KMS-11 (cell line): ENCODE measurements around the gene ABCB8.

Experiments used
- H2AFZ ChIP-seq: fragments of 200-600 bp; sonication (generic); 2 replicates; pipeline ENCODE4 v1.6.1; 2016; ENCODE audit warnings: antibody characterized with exemption, mixed run types, low read depth
- H3K27ac ChIP-seq: fragments of 200-600 bp; sonication (generic); 2 replicates; pipeline ENCODE4 v1.6.1; 2016; ENCODE audit warnings: mild to moderate bottlenecking, mixed run types
- H3K27me3 ChIP-seq: fragments of 200-600 bp; sonication (generic); 2 replicates; pipeline ENCODE4 v1.6.1; 2017; ENCODE audit warnings: mild to moderate bottlenecking, low read depth, mixed run types, moderate library complexity; ENCODE audit not compliant: insufficient read depth
- H3K36me3 ChIP-seq: fragments of 200-600 bp; sonication (generic); 2 replicates; pipeline ENCODE4 v1.6.1; 2017; ENCODE audit warnings: mild to moderate bottlenecking, mixed run types; ENCODE audit not compliant: insufficient read depth
- H3K4me1 ChIP-seq: fragments of 200-600 bp; sonication (generic); 2 replicates; pipeline ENCODE4 v1.6.1; 2016; ENCODE audit warnings: mild to moderate bottlenecking, low read depth, mixed run types; ENCODE audit not compliant: poor library complexity, severe bottlenecking
- H3K4me2 ChIP-seq: fragments of 200-600 bp; sonication (generic); 2 replicates; pipeline ENCODE4 v1.7.0; 2016; ENCODE audit warnings: mild to moderate bottlenecking, mixed run types
- H3K4me3 ChIP-seq: fragments of 200-600 bp; sonication (generic); IDR thresholded peaks from 2 replicates; pipeline ENCODE4 v1.6.1; 2017; ENCODE audit warnings: low read depth, low read length, mixed read lengths; ENCODE audit not compliant: insufficient read depth
- H3K79me2 ChIP-seq: fragments of 200-600 bp; sonication (generic); 2 replicates; pipeline ENCODE4 v1.6.1; 2016; ENCODE audit warnings: low read depth, mixed run types; ENCODE audit not compliant: insufficient read depth
- H3K9ac ChIP-seq: fragments of 200-600 bp; sonication (generic); 2 replicates; pipeline ENCODE4 v1.6.1; 2016; ENCODE audit warnings: mild to moderate bottlenecking, mixed run types
- H4K20me1 ChIP-seq: fragments of 200-600 bp; sonication (generic); 2 replicates; pipeline ENCODE4 v1.6.1; 2016; ENCODE audit warnings: mild to moderate bottlenecking, mixed run types; ENCODE audit not compliant: insufficient read depth
- TF ChIP-seq, protein P1 (sequence below): fragments of 200-600 bp; sonication (generic); conservative IDR thresholded peaks from 2 replicates; pipeline ENCODE4 v1.6.1; 2017; ENCODE audit warnings: low read depth, mild to moderate bottlenecking, antibody characterized with exemption, low read length, moderate library complexity, mixed read lengths

The ABCB8 gene

DNA sequence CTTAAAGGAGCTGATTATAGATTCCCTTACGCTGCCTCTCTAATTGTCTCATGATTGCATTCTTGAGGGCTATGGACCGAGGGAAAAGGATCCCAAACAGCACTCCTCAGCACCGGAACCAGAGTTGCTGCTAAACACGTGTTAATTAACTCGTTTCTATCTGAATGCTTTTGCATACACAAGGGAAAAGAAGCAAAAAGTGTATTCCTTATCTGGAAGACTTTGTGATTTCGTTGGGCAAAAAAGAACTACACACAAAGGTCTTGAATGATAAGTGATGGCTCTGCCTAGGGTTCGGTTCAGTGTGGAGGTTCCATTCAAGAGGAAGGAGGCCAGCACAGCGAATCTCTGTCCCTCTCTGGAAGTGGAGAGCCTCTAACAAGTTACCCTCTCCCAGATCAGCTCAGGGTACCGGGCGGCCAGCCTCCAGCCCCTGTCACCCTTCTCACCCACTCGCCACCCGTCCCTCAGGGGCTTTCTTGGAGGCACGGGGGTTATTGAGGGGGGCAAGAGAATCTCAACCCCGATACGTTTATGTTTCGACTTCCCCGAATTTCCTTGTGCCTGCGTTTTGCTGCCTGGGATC, 30.6 kb downstream of the ABCB8 start:
- H3K27ac ChIP-seq: peak overlapping the region; percentile 47
- peaks cover 22% of the 10 kb centered on the region; the same call in 1 of the 2 replicates for H3K79me2 ChIP-seq
- H3K36me3 ChIP-seq: no peaks in the 10 kb centered on the region
- H3K27me3 ChIP-seq: no peaks in the 10 kb centered on the region
- H3K4me1 ChIP-seq: peaks cover 11% of the 10 kb centered on the region
- peak overlapping the region; percentile 43; the same call in 1 of the 2 replicates for H3K9ac ChIP-seq
- no peak overlapping the region for H3K4me3 ChIP-seq
- peak overlapping the region; percentile 74 for H2AFZ ChIP-seq
- TF ChIP-seq, protein P1, sequence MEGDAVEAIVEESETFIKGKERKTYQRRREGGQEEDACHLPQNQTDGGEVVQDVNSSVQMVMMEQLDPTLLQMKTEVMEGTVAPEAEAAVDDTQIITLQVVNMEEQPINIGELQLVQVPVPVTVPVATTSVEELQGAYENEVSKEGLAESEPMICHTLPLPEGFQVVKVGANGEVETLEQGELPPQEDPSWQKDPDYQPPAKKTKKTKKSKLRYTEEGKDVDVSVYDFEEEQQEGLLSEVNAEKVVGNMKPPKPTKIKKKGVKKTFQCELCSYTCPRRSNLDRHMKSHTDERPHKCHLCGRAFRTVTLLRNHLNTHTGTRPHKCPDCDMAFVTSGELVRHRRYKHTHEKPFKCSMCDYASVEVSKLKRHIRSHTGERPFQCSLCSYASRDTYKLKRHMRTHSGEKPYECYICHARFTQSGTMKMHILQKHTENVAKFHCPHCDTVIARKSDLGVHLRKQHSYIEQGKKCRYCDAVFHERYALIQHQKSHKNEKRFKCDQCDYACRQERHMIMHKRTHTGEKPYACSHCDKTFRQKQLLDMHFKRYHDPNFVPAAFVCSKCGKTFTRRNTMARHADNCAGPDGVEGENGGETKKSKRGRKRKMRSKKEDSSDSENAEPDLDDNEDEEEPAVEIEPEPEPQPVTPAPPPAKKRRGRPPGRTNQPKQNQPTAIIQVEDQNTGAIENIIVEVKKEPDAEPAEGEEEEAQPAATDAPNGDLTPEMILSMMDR: no peak
- no peaks in the 10 kb centered on the region for H4K20me1 ChIP-seq
- peak overlapping the region; percentile 57 for H3K4me2 ChIP-seq

DNA sequence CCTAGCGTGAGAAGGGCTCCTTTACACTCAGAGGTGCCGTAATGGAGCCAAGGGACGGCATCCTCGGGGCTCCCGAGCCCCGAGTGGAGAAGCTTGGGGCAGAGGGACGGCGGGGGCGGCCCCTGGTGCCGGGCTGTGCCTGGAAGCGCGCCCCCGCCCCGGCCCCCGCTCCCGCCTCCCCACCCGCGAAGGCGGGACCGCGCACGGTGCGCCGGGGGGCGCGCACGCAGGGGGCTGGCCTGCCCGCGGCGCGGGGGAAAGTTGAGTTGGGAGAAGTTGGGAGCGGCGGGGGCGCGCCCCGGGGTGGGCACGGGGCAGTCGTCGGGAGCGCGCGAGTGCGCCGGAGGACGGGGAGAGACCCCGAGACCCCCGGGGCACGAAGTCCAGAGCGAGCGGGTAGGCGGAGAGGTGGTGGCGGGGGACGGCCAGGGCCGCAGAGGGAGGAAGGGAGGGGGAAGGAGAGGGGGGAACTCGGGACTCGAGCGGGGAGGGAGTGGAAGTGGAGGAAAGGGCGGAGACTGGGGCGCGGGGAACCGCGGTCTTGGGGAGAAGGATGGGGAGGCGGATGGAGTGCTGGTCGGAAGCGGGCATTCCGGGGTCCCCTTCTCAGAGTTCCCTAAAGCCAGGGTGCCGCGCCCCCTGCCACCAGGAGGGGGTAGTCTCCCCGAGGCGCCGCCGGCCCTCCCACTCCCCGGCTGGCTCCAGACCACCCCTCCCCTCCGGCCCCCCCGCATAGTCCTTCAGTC, 31.3 kb downstream of the ABCB8 start, which contains the start of gene SLC4A2:
Gene SLC4A2, plus strand, starts transcription at position 223 of the 746 bp plus-strand sequence. CDS start 2,399 bp downstream, outside the sequence.
- Histone ChIP-seq H3K9ac (peak within 1 kb of the TSS; percentile 43), H3K4me3 (no peak within 1 kb of the TSS), H2AFZ (peak within 1 kb of the TSS; percentile 74)

GRCh38 chr7:151060113-151060415, 31.8 kb downstream of the ABCB8 start:
- Histone ChIP-seq H3K27me3 (no peaks in the 10 kb centered on the region), H3K36me3 (no peaks in the 10 kb centered on the region), H3K4me3 (no peak overlapping the region), H3K4me2 (peak overlapping the region; percentile 57), H3K9ac (peak overlapping the region; percentile 43), H3K79me2 (peaks cover 22% of the 10 kb centered on the region; the same call in 1 of the 2 replicates), H3K4me1 (peaks cover 11% of the 10 kb centered on the region), H4K20me1 (no peaks in the 10 kb centered on the region), H2AFZ (peak overlapping the region; percentile 74), H3K27ac (no peak overlapping the region)
- TF ChIP-seq, protein P1: no peak; the same call in 1 of the 2 replicates

More for the DNA sequence above, 31.3 kb downstream of the ABCB8 start, which contains the start of gene SLC4A2:
- H3K4me1 ChIP-seq: peaks cover 11% of the 10 kb centered on the region
- H3K27me3 ChIP-seq: no peaks in the 10 kb centered on the region
- H3K4me2 ChIP-seq: peak within 1 kb of the TSS; percentile 57
- peaks cover 22% of the 10 kb centered on the region; the same call in 1 of the 2 replicates for H3K79me2 ChIP-seq
- no peaks in the 10 kb centered on the region for H3K36me3 ChIP-seq
- TF ChIP-seq, protein P1: peak; percentile 65
- peak within 1 kb of the TSS; percentile 47 for H3K27ac ChIP-seq
- H4K20me1 ChIP-seq: no peaks in the 10 kb centered on the region

GRCh38 chr7:151060416-151061212, 32.4 kb downstream of the ABCB8 start:
- Histone ChIP-seq H3K27ac (no peak overlapping the region), H3K4me2 (peak overlapping the region; percentile 57), H2AFZ (peak overlapping the region; percentile 74)

More at GRCh38 chr7:151060416-151061212, 32.4 kb downstream of the ABCB8 start:
- TF ChIP-seq, protein P1: no peak
- Histone ChIP-seq H3K79me2 (peaks cover 22% of the 10 kb centered on the region; the same call in 1 of the 2 replicates), H4K20me1 (no peaks in the 10 kb centered on the region), H3K9ac (peak overlapping the region; percentile 43), H3K36me3 (no peaks in the 10 kb centered on the region; the same call in 1 of the 2 replicates), H3K27me3 (no peaks in the 10 kb centered on the region), H3K4me3 (no peak overlapping the region), H3K4me1 (peaks cover 11% of the 10 kb centered on the region)
